Measurements from ENCODE around the gene SLC9A9.
A peak's percentile ranks its signal among the peaks of the same experiment; 100 is the strongest.

The SLC9A9 gene

DNA sequence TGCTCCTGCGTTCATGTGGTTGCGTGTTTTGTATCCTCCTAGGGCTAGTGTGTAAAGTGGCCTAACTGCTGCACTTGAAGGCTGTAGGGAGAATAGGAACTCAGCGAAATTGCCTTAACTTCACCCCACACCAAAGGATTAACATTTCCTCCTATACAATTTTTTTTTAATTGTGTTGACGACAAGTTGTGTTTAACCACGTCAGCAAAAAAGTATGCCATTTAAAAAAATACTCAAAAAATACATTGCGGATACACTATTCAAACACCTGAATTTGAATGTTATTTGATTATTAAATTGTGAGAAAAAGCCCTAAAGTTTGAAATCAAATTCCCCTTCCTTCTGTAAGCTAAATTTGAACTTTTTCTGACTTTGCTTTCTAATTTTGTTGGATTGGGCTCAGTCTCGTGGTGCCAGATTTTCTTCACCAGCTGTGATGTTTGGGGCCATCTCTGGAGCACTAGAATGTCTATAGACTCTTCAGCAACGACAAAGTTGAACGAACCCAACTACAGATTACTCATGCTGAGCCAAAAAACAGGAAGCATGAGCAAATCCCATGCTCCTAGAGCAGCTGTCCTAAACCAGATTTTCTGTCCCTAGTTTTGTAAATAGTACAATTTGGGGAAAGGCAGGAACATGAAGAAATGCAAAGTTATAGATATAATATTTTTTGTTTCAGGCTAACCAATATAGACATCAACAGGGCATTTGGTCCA is 8.1 kb upstream of the SLC9A9 start:
- no peak for TF ChIP-seq POLR2A (IDR thresholded peaks at IDR 0.05; ENCODE audit: low read length)
- no peak for TF ChIP-seq GATA1 (IDR thresholded peaks at IDR 0.05; ENCODE audit: low read depth, low read length)
- no peak for DNase-seq

DNA sequence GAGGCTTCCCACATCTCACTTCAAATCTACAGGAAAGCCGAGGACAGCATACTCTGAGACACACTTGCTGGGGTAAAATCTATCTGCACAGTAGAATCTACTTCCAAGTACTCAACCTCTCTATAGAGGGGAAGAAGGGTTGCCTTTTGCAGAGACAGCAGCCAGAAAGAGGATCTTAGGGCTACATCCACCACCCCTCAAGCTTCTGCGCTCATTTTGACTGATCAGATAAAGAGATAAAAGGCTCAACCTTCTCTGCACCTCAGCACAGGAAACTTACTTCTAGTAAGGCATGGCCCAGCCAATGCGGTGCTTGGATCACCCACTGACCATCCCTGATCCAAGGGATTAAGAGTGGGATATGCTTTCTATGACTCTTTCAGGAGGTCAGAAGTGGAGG is 6.9 kb upstream of the SLC9A9 start:
- no peak for TF ChIP-seq GATA1 (IDR thresholded peaks at IDR 0.05; ENCODE audit: low read depth, low read length)
- TF ChIP-seq POLR2A (IDR thresholded peaks at IDR 0.05; ENCODE audit: low read length), result no peak
- no peak for DNase-seq

DNA sequence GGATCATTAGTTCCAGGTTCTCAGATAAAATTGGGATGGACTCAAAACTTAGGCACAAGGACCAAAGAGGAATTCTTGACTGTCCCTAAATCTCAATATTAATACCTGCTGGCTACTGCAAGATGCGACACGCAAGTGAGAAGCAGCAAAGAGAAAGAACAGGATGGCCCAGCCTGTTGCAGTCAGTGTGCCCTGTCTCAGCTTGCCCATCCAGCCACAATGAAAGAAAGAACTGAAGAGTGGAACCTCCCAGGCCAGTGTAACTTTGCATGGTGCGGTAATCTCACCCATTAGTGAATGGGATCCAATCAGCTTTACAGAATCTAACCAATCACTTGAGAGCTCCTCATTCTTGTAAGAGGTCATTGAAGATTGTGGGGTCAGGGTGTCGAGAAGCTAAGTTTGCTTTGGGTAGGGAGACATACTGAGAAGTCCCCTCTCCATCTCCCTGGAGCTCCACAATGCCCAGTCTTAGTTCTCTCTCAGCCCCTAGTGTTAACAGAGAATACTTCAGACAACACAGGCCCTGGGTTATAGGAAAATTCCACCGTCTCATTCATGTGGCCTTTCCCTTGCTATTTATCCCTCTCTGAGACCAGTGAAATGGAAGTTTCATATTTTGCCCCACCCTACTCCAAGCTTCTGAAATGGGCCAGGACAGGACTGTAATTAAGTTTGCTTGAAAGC is 3.2 kb upstream of the SLC9A9 start:
- TF ChIP-seq POLR2A (IDR thresholded peaks at IDR 0.05; ENCODE audit: low read length) (no peak), GATA1 (IDR thresholded peaks at IDR 0.05; ENCODE audit: low read depth, low read length) (no peak)
- no peak for DNase-seq

DNA sequence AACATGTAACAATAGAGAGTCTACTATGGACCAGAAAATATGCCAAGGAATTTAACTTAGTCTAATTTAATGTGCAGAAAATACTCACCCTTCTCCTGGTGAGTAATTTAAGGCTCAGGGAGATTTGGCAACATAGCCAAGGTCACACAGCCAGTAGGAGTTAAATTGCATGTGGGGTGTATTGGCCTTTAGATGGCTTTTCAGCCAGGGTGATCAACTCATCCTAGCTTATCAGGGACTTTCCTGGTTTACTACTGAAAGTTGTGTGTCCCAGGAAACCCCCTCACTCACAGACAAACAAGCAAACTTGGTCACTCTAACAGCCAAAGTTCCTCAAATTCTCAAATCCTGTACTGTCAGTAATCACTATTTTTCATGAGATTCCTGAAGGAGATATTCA is 2.6 kb upstream of the SLC9A9 start:
- no peak for DNase-seq
- no peak for TF ChIP-seq GATA1 (IDR thresholded peaks at IDR 0.05; ENCODE audit: low read depth, low read length)
- no peak for TF ChIP-seq POLR2A (IDR thresholded peaks at IDR 0.05; ENCODE audit: low read length)

DNA sequence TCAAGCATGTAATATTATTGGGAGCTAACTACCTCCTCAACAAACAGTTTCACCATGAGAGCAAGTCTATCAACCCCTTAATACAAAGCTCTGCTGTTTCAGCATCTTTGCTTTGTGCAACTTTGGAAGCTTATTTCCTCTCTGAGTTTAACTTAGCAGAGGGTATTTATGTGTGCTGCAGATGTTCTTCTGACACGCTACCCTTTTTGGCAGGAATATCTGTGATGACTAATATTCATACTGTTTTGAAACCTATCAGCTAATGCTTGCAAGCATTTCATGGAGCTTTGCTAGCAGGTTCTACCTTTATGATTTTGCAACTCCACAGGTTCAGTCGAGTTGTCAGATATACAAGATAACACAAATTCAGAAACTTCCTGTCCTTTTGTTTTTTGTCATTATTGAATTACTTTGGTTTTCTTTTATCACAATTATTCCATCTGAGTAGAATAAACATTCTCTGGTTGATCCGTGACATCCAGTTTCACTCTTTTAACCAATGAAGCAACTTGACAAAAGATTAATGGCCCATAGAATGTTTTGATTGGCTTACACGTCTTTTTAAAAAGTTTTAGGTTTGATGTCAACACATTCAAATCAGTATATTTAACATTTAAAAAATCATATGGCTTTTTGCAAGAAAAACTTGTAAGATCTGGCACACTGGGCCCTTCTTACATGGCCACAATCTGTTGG is 1.7 kb upstream of the SLC9A9 start:
- DNase-seq, result peak in 1 of 2 experiments; percentile 4
- TF ChIP-seq GATA1 (IDR thresholded peaks at IDR 0.05; ENCODE audit: low read depth, low read length) (no peak), POLR2A (IDR thresholded peaks at IDR 0.05; ENCODE audit: low read length) (no peak)

DNA sequence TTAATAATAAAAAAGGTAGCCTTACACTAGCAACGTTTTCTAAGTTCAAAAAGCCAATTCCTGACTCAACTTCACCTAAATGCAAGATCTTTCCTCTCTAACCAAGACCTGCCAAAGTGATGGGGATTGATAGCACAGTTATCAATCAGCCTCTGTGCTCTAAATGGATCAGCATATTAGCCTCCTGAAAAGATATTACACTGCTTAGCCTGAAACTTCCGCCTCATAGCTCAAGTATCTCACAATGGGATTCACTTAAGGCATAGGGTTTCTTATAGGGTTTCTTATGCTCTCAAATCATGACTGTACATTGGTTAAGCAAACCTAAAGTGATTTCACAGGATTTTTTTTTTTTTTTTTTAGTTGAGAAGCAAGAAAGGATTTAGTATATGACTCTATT is 436 bp upstream of the SLC9A9 start:
- DNase-seq, result peak in 1 of 2 experiments; percentile 30
- no peak for TF ChIP-seq GATA1 (IDR thresholded peaks at IDR 0.05; ENCODE audit: low read depth, low read length)
- TF ChIP-seq POLR2A (IDR thresholded peaks at IDR 0.05; ENCODE audit: low read length), result no peak

DNA sequence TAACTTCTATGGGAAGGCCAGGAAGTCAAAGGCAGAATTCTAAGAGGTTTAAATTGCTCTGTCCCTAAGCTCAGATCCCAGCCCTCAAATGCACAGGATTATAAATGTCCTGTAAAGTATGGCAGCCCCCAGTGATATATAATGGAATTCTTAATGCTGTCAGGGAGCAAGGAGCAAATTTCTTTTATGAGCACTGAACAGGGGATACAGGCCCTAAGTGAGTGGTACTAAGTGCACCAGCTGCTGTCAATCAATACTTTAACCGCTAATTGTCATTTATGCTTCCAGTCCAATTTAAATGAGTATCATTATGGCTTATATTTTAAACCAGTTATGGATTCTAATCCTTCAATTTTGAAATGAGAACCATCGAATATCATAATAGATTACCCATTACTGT is 4.7 kb downstream of the SLC9A9 start:
- no peak for DNase-seq

DNA sequence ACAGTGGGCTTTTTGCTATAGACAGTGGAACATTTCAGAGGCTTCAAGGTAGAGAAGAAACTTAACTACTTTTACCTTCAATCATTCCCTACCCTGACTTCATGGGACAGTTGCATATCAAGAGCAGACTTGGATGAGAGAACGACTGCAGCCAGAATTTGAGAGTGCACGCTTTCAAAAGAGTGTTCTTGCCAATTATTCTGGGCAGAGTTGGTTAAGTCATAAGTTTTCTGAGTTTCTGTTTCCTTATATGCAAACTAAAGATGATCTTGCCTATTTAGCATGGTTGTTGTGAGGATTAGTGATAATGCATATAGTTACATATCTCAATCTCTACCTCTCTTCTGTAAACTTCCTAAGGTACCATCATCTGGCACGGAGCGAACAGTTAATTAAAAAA is 7.6 kb downstream of the SLC9A9 start:
- no peak for DNase-seq
- TF ChIP-seq POLR2A (IDR thresholded peaks at IDR 0.05; ENCODE audit: low read length) (no peak), GATA1 (IDR thresholded peaks at IDR 0.05; ENCODE audit: low read depth, low read length) (no peak)

More for the DNA sequence above, 4.7 kb downstream of the SLC9A9 start:
- TF ChIP-seq POLR2A (IDR thresholded peaks at IDR 0.05; ENCODE audit: low read length), result no peak
- no peak for TF ChIP-seq GATA1 (IDR thresholded peaks at IDR 0.05; ENCODE audit: low read depth, low read length)

DNA sequence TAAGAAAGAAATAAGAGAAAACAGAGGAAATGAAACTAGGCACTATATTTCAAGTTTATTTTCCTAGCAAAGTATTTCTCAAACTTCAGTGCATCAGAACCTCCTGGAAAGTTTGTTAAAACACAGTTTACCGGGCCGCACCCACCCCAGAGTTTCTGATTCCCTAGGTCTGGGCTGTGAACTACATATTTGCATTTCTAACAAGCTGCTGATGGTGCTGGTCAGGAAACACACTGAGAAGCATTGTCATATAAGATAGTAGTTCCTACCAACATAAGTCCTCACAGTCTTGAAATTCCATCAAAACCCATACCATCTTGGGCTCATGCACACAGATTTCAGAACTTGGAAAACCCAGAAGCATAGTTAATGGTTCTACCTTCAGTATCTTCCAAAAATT is 8.3 kb downstream of the SLC9A9 start:
- no peak for DNase-seq
- TF ChIP-seq POLR2A (IDR thresholded peaks at IDR 0.05; ENCODE audit: low read length) (no peak), GATA1 (IDR thresholded peaks at IDR 0.05; ENCODE audit: low read depth, low read length) (no peak)

DNA sequence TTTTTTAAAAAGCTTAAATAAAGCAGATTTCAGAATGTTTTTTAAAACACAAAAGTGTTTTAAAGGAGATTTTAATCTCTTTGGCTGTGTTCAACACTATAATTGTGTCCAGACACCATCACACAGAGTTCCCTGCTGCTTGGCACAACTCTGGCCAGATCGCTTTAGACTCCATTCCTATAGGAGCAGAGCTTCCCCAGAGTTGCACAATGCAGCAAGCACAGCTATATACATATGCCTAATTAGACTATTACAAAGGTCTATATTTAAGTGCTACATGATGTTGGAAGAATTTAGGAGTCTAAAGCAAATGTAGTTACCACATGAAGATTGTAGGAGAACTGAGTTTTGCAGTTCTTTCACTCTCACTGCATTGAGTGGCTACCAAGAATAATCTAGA is 11.2 kb downstream of the SLC9A9 start:
- TF ChIP-seq POLR2A (IDR thresholded peaks at IDR 0.05; ENCODE audit: low read length) (no peak), GATA1 (IDR thresholded peaks at IDR 0.05; ENCODE audit: low read depth, low read length) (no peak)
- no peak for DNase-seq

DNA sequence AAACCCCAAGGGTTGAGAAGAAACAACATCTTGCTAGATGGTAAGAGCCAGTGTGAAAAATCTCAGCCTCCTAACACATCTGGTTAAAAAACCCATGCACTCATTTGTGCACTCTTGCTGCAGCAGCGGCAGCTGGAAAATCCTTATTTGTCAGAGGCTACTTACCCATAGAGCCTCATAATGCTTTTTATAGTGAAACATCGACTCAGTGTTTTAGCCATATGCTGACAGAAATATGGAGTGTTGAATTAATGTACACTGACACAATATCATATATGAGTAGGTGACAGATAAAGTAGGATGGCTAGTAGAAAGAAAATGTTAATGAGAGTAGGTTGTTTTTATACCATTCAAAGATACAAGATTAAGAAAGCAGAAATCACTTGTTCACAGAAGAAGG is 13.0 kb downstream of the SLC9A9 start:
- TF ChIP-seq POLR2A (IDR thresholded peaks at IDR 0.05; ENCODE audit: low read length) (no peak), GATA1 (IDR thresholded peaks at IDR 0.05; ENCODE audit: low read depth, low read length) (no peak)
- DNase-seq, result no peak

DNA sequence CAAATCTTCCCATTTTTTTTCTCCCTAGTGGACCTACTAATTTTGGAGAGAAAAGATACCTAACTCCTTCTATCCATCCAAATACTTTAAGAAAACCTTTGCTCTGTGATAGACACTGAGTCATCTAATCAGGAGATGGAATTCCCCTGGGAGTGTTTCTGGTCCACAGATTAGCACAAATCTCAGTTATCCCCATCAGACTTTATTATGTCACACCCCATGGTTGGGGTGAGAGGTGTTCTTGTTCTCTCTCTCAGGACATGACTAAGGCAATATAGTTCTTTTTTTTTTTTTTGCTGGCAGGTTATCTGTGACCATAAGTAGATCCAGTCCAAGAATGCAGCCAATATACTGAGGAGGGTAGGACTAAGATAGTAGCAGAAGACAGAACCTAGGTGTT is 15.8 kb downstream of the SLC9A9 start:
- TF ChIP-seq POLR2A (IDR thresholded peaks at IDR 0.05; ENCODE audit: low read length) (no peak), GATA1 (IDR thresholded peaks at IDR 0.05; ENCODE audit: low read depth, low read length) (no peak)
- DNase-seq, result no peak

DNA sequence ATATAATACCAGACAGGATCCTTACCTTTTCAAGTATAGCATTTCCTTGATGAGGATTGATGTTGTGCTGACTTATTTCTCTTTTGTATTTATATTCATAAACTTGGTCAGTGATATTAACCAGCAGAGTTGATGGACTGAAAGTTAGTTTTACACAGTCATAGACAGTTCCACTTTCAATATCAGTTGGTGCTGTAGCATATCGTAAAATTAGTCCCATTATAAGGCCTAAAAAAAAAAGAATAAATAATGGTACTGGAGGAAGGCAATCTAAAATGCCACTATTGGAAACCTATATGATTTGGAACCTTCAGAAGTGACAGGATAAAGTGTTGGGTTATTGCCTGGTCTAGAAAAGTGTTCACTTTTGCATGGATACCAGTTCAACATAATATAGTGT is 16.3 kb downstream of the SLC9A9 start:
- no peak for DNase-seq
- TF ChIP-seq POLR2A (IDR thresholded peaks at IDR 0.05; ENCODE audit: low read length) (no peak), GATA1 (IDR thresholded peaks at IDR 0.05; ENCODE audit: low read depth, low read length) (no peak)

DNA sequence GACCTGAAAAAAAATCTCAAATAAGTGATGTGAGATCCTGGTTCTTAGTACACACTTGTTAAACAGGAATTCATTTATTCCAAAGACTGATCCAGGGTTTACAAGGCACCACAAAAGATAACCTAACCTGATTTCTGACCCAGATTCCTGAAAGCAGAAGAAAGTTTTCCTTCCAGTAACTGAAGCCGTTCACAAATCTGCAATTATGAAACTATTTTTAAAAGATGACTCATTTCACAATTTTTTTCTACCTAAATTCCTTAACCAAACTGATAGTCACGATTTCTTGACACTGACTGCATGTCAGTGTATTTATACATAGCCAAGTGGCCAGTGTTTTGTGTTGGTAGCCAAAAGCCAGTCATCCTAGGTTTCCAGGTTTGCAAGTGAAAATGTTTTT is 17.1 kb downstream of the SLC9A9 start:
- no peak for TF ChIP-seq POLR2A (IDR thresholded peaks at IDR 0.05; ENCODE audit: low read length)
- TF ChIP-seq GATA1 (IDR thresholded peaks at IDR 0.05; ENCODE audit: low read depth, low read length), result no peak
- DNase-seq, result no peak
